GM19351 (cell line): ENCODE measurements around the gene OTUB2.

Experiments used
- ATAC-seq: cut with Tn5 transposase; IDR thresholded peaks from one replicate; pipeline ENCODE4 v1.9.1; 2021; ENCODE audit warnings: mild to moderate bottlenecking, moderate library complexity; ENCODE audit not compliant: unreplicated experiment

The OTUB2 gene

GRCh38 chr14:94038921-94039629 lies 12.9 kb downstream of the OTUB2 start:
- no peak for ATAC-seq

GRCh38 chr14:94040247-94040646 lies 14.1 kb downstream of the OTUB2 start:
- no peak for ATAC-seq

- ATAC-seq: no peak
Measured at GRCh38 chr14:94040796-94041195, 14.7 kb downstream of the OTUB2 start.

GRCh38 chr14:94041551-94042346 lies 15.6 kb downstream of the OTUB2 start:
- ATAC-seq: no peak

GRCh38 chr14:94042433-94043091 lies 16.4 kb downstream of the OTUB2 start:
- no peak for ATAC-seq

GRCh38 chr14:94043111-94043755 lies 17.1 kb downstream of the OTUB2 start:
- no peak for ATAC-seq

GRCh38 chr14:94043756-94044475 lies 17.8 kb downstream of the OTUB2 start:
- no peak for ATAC-seq

- ATAC-seq: no peak
Measured at GRCh38 chr14:94044476-94045091, 18.4 kb downstream of the OTUB2 start.

GRCh38 chr14:94045101-94045500 lies 19.0 kb downstream of the OTUB2 start:
- no peak for ATAC-seq

- no peak for ATAC-seq
Measured at GRCh38 chr14:94045563-94046345, 19.6 kb downstream of the OTUB2 start.

GRCh38 chr14:94046696-94047250 lies 20.6 kb downstream of the OTUB2 start:
- no peak for ATAC-seq

- no peak for ATAC-seq
Measured at GRCh38 chr14:94047581-94047980, 21.4 kb downstream of the OTUB2 start.

GRCh38 chr14:94048691-94049624 lies 22.8 kb downstream of the OTUB2 start:
- no peak for ATAC-seq

GRCh38 chr14:94049625-94050023 lies 23.5 kb downstream of the OTUB2 start:
- ATAC-seq: no peak

- no peak for ATAC-seq
Measured at GRCh38 chr14:94050231-94050880, 24.2 kb downstream of the OTUB2 start.

- ATAC-seq: no peak
Measured at GRCh38 chr14:94051115-94051514, 25.0 kb downstream of the OTUB2 start.

GRCh38 chr14:94051779-94052178 lies 25.6 kb downstream of the OTUB2 start:
- ATAC-seq: no peak

GRCh38 chr14:94052199-94052598 lies 26.1 kb downstream of the OTUB2 start:
- ATAC-seq: no peak
